ENCODE data around the gene POU2F1.

- TF ChIP-seq CTCF (IDR thresholded peaks at IDR 0.05; ENCODE audit: insufficient read depth, low read length, poor library complexity, severe bottlenecking): no peak
- TF ChIP-seq EZH2phosphoT487 (conservative IDR thresholded peaks at IDR 0.05; ENCODE audit: low read length): no peak
These were observed 47.7 kb downstream of the POU2F1 start for GRCh38 chr1:167268347-167268787.

Measured in SU-DHL-6 (cell line).